Fibroblast of lung (primary cell): ENCODE results near the gene MICU1. TPM values are rescaled to one million over a fixed set of nuclear protein-coding genes. Genes with fewer than 3 reads are reported as not detected.

Experiments
- DNase-seq, 2 donors: peaks; one replicate each; pipeline versions ENCODE4 v3.0.0 to v3.0.0-alpha.2; 2010; ENCODE audit warnings: low read depth in 2 of 2
- H2AFZ ChIP-seq: 2 replicates; pipeline ENCODE4 v1.5.1; 2012; ENCODE audit warnings: low read length, control low read depth, inconsistent platforms
- H3K27ac ChIP-seq: 2 replicates; pipeline ENCODE4 v1.5.1; 2011; ENCODE audit warnings: low read length, control low read depth; ENCODE audit not compliant: insufficient read depth
- H3K27me3 ChIP-seq: 2 replicates; pipeline ENCODE4 v1.5.1; 2011; ENCODE audit warnings: mild to moderate bottlenecking, low read length; ENCODE audit not compliant: control insufficient read depth, insufficient read depth
- H3K36me3 ChIP-seq: 2 replicates; pipeline ENCODE4 v1.5.1; 2011; ENCODE audit warnings: low read length; ENCODE audit not compliant: control insufficient read depth, insufficient read depth
- H3K4me1 ChIP-seq: 2 replicates; pipeline ENCODE4 v1.5.1; 2011; ENCODE audit warnings: low read length; ENCODE audit not compliant: control insufficient read depth, insufficient read depth; ENCODE audit errors: extremely low read depth
- H3K4me2 ChIP-seq: 2 replicates; pipeline ENCODE4 v1.5.1; 2011; ENCODE audit warnings: low read length, control low read depth; ENCODE audit not compliant: insufficient read depth; ENCODE audit errors: extremely low read depth
- H3K4me3 ChIP-seq, 4 experiments: fragments of 200-600 bp in 1 of 4; sonication (generic) in 1 of 4; replicated peaks in 1 of 4; 2 replicates each; pipeline ENCODE4 v1.5.1; 2011 to 2016; ENCODE audit warnings: low read length in 4 of 4, low read depth in 3 of 4, mild to moderate bottlenecking in 3 of 4, control low read depth in 2 of 4, inconsistent platforms in 1 of 4, mixed read lengths in 1 of 4; ENCODE audit not compliant: insufficient read depth in 1 of 4; ENCODE audit errors: control extremely low read depth in 1 of 4
- H3K79me2 ChIP-seq: 2 replicates; pipeline ENCODE4 v1.5.1; 2012; ENCODE audit warnings: mild to moderate bottlenecking, low read length, inconsistent platforms; ENCODE audit not compliant: control insufficient read depth, insufficient read depth
- H3K9ac ChIP-seq: 2 replicates; pipeline ENCODE4 v1.5.1; 2011; ENCODE audit warnings: mild to moderate bottlenecking, low read length, control low read depth; ENCODE audit not compliant: insufficient read depth
- H3K9me3 ChIP-seq: 2 replicates; pipeline ENCODE4 v1.5.1; 2012; ENCODE audit warnings: low read depth, low read length; ENCODE audit not compliant: control insufficient read depth, insufficient read depth
- H4K20me1 ChIP-seq: 2 replicates; pipeline ENCODE4 v1.5.1; 2011; ENCODE audit warnings: low read length; ENCODE audit not compliant: control insufficient read depth, insufficient read depth; ENCODE audit errors: extremely low read depth
- CTCF ChIP-seq, 2 donors: IDR thresholded peaks in 1 of 2; conservative IDR thresholded peaks in 1 of 2; 1 replicate in 1 of 2; 2 replicates in 1 of 2; pipeline ENCODE4 v1.5.1; 2011 to 2012; ENCODE audit warnings: low read length in 2 of 2, control low read depth in 1 of 2, inconsistent platforms in 1 of 2, low read depth in 1 of 2, mild to moderate bottlenecking in 1 of 2
- EZH2 ChIP-seq: IDR thresholded peaks from 2 replicates; pipeline ENCODE4 v1.5.1; 2012; ENCODE audit warnings: low read length, control low read depth, mild to moderate bottlenecking; ENCODE audit errors: missing control alignments
- polyA plus RNA-seq, 2 donors: library from polyadenylated mRNA; depleted of rRNA in 1 of 2; stranded (reverse) in 1 of 2; unstranded in 1 of 2; fragments of >200 nt; gene quantifications; 2 replicates each; pipeline ENCODE4 v1.2.1, GENCODE V29; 2011 to 2012; ENCODE audit warnings: missing spikeins in 1 of 2
- total RNA-seq: library from RNA; depleted of rRNA; stranded (reverse); fragments of >200 nt; gene quantifications from 2 replicates; pipeline ENCODE4 v1.2.1, GENCODE V29; 2014

MICU1 gene
- total and polyA plus RNA-seq, 2 donors (not counting 1 experiment from before 2014, with no cell fraction given): 83.2 to 83.3 TPM

- Histone ChIP-seq H4K20me1 (no peaks in the 10 kb centered on the region), H3K27ac (no peak overlapping the region), H3K79me2 (no peaks in the 10 kb centered on the region), H3K27me3 (no peaks in the 10 kb centered on the region), H3K9ac (no peak overlapping the region), H3K9me3 (no peaks in the 10 kb centered on the region), H2AFZ (no peak overlapping the region), H3K4me2 (no peak overlapping the region), H3K36me3 (peaks cover 2% of the 10 kb centered on the region), H3K4me1 (no peaks in the 10 kb centered on the region), H3K4me3 (no peak overlapping the region)
- TF ChIP-seq EZH2: no peak
- TF ChIP-seq CTCF (conservative IDR thresholded peaks at IDR 0.05 in 1 of 2, IDR thresholded peaks at IDR 0.05 in 1 of 2; ENCODE audit: low read depth in 1 of 2, low read length in 2 of 2): no peak
- no peak for DNase-seq
Observed at GRCh38 chr10:72370201-72370722, 255.6 kb downstream of the MICU1 start.

GRCh38 chr10:72367301-72367960 is 258.4 kb downstream of the MICU1 start:
- Histone ChIP-seq H3K27ac (no peak overlapping the region), H3K36me3 (peaks cover 3% of the 10 kb centered on the region), H3K4me1 (peaks cover 12% of the 10 kb centered on the region), H2AFZ (no peak overlapping the region), H3K27me3 (no peaks in the 10 kb centered on the region), H3K4me3 (no peak overlapping the region), H3K79me2 (no peaks in the 10 kb centered on the region), H3K9me3 (no peaks in the 10 kb centered on the region), H3K9ac (no peak overlapping the region), H4K20me1 (no peaks in the 10 kb centered on the region), H3K4me2 (no peak overlapping the region)
- DNase-seq: peak in 1 of 2 donors; percentile 47
- no peak for TF ChIP-seq CTCF (conservative IDR thresholded peaks at IDR 0.05 in 1 of 2, IDR thresholded peaks at IDR 0.05 in 1 of 2; ENCODE audit: low read depth in 1 of 2, low read length in 2 of 2)
- no peak for TF ChIP-seq EZH2

- TF ChIP-seq EZH2 (no peak), CTCF (conservative IDR thresholded peaks at IDR 0.05 in 1 of 2, IDR thresholded peaks at IDR 0.05 in 1 of 2; ENCODE audit: low read depth in 1 of 2, low read length in 2 of 2) (no peak)
- Histone ChIP-seq H3K27ac (no peak overlapping the region), H3K36me3 (peaks cover 3% of the 10 kb centered on the region), H2AFZ (no peak overlapping the region), H3K79me2 (no peaks in the 10 kb centered on the region), H3K4me2 (no peak overlapping the region), H3K4me3 (no peak overlapping the region), H3K9me3 (no peaks in the 10 kb centered on the region), H4K20me1 (no peaks in the 10 kb centered on the region), H3K9ac (no peak overlapping the region), H3K27me3 (no peaks in the 10 kb centered on the region), H3K4me1 (peaks cover 12% of the 10 kb centered on the region)
- DNase-seq: no peak
Observed at GRCh38 chr10:72365106-72365895, 260.6 kb downstream of the MICU1 start.
